ENCODE measurements around the gene LUZP2.

DNA sequence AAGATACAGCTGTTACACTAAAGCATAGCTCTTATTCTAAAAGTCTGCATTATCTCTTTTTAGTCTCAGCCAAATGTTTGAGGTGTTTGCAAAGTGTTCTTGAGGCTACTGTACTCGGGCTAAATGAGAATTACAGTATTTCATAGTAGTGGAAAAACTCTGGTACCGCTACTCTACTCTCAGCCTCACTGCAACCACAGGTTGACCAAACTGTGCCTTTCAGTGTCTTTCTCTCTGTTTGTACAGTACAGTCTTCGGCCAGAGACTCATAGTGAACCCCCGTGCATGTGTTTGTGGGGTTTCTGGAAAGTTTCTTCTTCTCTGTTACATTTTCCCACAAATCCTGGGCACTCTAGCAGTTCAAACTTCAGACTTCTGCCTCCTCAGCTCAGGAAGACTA lies 7.4 kb upstream of the LUZP2 start:
- TF ChIP-seq, protein P1, sequence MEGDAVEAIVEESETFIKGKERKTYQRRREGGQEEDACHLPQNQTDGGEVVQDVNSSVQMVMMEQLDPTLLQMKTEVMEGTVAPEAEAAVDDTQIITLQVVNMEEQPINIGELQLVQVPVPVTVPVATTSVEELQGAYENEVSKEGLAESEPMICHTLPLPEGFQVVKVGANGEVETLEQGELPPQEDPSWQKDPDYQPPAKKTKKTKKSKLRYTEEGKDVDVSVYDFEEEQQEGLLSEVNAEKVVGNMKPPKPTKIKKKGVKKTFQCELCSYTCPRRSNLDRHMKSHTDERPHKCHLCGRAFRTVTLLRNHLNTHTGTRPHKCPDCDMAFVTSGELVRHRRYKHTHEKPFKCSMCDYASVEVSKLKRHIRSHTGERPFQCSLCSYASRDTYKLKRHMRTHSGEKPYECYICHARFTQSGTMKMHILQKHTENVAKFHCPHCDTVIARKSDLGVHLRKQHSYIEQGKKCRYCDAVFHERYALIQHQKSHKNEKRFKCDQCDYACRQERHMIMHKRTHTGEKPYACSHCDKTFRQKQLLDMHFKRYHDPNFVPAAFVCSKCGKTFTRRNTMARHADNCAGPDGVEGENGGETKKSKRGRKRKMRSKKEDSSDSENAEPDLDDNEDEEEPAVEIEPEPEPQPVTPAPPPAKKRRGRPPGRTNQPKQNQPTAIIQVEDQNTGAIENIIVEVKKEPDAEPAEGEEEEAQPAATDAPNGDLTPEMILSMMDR (IDR thresholded peaks at IDR 0.05) = no peak
- no peak for TF ChIP-seq EZH2 (IDR thresholded peaks at IDR 0.05; ENCODE audit: borderline replicate concordance, insufficient read depth, low read depth, low read length, poor library complexity, severe bottlenecking)
